ENCODE results near the gene PDE6A.
"Not testable (repeated sequence)": the region's sequence is repeated elsewhere in the genome, so short reads cannot be mapped to it uniquely, and the experiment has no call there.

Gene PDE6A

DNA sequence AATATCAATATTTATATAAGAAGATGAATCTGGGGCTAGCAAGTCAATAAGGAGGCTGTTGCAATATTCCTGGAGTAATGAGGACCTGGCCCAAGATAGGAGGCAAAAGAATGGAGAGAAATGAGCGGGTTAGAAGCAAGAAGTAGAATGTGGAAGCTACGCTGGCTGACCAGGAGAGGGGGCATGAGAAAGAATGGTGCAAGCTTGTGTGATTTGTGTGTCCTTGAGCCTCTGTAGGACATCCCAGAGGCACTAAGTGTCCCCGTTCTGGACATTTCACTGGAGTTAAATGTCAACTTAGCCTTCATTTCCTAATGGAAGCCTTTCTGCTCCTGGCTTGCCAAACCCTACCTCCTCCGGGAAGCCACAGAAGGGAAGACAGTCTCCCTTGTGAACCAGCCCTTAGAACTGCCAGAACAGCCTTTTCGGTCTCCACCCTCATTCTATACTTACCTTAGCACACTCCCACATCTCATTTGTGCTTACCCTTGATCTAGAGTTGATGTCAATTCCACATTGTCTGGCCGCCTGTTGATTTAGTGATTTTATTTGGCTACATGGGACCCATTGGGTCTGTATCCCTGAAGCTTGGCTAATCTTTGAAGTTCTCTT is 6.7 kb upstream of the PDE6A start:
- DNase-seq = no peak

DNA sequence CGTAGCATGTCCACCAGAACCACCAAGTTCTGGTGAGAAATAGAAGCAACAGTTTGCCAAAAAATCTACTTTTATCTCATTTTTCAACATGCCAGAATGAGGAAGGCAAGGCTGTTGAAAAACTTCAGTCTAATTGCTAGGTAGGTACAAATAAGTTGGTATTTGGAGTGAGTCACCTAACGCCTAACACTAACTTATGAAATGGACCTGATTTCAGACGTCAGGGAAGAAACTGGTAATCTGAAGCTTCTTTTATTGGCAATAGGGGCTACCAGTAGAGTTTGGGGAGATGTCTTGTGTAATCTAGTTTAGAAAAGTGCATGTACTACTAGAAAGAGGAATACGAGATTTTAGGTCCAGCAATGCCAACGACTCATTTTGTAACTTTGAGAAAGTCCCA is 4.4 kb upstream of the PDE6A start:
- DNase-seq = no peak

DNA sequence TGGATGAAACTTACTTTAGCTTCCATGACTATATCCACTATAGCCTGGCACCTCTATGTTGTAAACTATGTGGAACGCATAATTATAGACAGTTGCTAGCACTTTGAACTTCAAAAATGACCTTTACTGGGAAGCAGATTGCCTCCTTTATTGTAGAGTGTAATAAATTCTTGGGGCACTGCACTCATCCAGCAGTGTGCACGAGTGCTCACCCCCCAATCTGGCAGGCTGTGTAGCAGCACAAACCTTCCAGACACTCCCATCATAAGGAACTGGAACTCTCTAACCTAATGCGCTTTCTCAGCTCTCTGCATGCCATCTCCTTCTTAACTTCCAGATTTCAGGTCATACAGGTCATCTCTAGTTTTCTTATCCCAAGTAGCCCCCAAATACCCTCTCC is 1.5 kb upstream of the PDE6A start:
- no peak for DNase-seq

- DNase-seq = not testable (repeated sequence)
These were observed 1.2 kb downstream of the PDE6A start for GRCh38 chr5:149943177-149943949.

- DNase-seq = not testable (repeated sequence)
These were observed 1.8 kb downstream of the PDE6A start for GRCh38 chr5:149942741-149943169.

- DNase-seq = no peak
These were observed 2.4 kb downstream of the PDE6A start for GRCh38 chr5:149942199-149942598.

DNA sequence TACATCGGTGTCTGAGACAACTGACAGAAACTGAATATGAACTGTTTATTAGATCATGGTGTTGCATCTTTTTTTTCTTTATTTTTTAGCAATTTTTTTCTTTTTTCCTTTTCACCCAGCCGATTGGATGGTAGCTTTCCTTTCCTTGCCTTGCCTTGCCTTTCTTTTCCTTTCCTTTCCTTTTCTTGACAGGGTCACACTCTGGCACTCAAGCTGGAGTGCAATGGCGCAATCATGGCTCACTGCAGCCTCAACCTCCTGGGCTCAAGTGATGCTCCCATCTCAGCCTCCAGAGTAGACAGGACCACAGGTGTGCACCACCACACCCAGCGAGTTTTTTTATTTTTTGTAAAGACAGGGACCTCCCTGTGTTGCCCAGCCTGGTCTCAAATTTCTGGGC is 2.8 kb downstream of the PDE6A start:
- no peak for DNase-seq

DNA sequence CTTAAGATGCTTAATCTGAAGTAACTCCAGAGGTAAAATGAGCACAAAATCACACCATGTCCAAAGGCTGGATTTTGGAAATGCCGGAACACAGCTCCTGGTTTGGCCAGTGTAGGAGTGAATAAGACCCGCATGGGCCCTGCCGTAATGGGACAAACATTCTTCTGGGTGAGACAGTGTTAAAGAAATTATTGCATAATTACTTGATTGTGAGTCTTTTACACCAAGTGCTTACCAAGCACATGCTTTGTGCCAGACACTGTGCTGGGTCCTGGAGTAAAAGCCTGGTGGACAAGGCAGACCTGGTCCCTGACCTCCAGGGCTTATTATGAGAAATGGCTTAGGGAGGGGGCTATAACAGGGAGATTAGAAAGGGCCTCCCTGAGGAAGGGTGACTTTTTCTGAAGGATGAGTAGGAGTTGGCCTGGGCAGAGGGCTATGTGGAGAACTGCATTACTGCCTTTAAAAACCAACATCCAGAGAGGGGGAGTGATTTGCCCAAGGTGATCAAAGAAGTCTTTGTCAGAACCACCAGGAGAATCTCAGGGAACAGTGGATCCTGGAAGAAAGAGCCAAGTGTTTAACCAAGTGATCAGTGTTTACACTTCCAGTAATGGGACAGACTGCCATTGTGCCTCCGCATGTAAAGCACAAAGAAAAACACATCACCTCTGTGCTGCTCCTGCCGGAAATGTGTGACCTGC is 3.5 kb downstream of the PDE6A start:
- no peak for DNase-seq

DNA sequence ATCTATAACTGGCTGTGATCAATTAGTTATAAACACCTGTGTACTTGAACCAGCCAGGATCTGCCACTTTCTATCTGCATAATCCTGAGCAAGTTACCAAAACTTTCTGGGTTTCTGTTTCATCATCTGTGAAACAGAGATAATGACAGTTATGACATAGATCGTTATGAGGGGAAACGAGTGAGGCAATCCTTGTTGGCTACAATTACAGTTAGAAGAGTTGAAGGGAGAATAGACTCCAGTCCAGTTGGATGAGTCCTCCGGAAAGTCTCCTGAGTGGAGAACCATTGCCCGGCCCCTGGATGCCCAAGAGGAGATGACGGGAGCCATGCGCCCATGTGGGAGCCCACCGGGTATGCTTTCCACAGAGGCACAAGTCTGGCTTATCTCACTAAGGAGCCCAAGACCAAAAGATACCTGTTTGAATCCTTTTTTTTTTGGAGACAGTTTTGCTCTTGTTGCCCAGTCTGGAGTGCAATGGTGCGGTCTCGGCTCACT is 4.5 kb downstream of the PDE6A start:
- DNase-seq = peak; percentile 77

DNA sequence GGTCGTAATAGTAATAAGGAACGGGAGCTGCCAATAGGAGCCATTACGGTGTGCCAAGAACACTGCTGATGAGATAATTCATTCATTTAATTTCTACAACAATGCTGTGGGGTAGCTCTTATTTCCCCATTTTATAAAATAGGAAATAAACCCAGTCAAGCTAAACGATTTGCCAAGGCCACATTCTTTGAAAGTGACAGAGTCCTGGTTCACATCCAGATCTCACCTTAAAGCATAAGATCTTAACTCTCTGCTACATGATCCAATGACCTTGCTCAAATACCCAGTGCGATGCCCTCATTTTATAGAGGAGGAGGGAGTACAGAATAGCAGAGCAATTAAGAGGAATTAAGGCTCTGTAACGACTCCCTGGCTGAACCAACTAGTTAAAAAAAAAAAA is 5.0 kb downstream of the PDE6A start:
- DNase-seq = peak; percentile 38

GRCh38 chr5:149938791-149939358 is 5.7 kb downstream of the PDE6A start:
- peak; percentile 70 for DNase-seq

- DNase-seq = peak; percentile 42
These were observed 6.3 kb downstream of the PDE6A start for GRCh38 chr5:149938279-149938678.

GRCh38 chr5:149937610-149938009 is 7.0 kb downstream of the PDE6A start:
- DNase-seq = peak; percentile 41

DNA sequence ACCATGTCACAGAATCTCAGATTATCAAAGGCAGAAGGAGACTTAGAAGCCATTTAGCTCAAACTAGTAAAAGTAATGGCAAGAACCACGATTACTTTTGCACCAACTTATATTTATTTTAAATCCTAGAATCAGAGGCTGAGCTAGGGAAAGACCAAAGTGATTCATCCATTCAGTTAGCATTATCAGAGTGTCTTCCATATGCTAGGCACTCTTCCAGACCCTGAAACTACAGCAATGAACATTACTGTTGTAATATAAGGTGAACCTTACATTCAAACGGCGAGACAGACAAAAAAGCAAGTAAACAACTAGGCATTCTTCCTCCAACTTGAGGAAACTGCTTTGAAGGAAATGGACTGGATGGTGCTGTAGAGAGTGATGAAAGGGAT is 7.9 kb downstream of the PDE6A start:
- DNase-seq = no peak

DNA sequence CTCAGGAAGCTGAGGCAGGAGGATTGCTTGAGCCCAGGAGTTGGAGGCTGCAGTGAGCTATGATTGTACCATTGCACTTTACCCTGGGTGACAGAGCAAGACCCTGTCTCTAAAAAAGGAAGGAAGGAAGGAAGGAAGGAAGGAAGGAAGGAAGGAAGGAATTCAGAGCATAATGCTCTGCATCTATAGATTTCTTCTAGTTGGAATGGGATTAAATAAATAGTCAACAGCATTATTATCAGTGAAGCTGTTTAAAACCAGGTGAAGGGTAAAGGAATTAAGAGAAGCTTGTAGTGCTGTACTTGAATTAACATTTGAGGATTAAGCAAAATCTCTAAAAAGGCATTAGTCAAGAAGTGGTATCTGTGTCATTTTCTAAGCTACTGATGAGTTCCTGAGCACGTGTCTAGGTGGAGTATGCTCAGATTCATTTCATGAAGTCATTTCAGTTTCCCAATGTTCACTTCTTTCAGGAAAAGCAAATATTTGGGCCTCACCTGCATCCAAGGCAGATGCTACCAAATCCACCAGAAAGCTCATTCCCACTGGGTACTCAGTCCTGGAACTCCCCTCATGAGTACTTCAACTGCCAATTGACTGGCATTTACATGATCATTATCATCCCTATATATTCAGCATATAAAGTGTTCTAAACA is 8.4 kb downstream of the PDE6A start:
- no peak for DNase-seq

DNA sequence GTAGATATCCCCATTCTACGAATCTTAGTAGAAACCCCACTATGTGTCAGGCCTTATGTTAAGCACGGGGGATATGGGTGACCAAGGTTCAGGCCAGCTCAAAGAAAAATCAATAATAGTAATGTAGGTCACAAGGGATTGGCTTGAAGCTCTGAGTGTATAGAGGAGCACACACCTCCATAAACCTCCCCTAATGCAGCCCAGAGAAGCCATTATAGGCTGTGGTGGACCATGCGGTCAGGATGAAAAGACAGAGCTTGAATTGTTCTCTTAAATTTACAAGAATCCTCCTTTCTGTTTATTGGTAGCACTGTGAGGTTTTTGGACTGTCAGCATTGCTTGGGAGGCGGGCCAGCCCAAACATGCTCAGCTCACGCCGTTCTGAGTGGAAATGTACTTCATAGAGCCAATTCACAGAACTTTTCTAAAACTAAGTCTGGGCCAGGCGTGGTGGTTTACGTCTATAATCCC is 9.1 kb downstream of the PDE6A start:
- DNase-seq = no peak

DNA sequence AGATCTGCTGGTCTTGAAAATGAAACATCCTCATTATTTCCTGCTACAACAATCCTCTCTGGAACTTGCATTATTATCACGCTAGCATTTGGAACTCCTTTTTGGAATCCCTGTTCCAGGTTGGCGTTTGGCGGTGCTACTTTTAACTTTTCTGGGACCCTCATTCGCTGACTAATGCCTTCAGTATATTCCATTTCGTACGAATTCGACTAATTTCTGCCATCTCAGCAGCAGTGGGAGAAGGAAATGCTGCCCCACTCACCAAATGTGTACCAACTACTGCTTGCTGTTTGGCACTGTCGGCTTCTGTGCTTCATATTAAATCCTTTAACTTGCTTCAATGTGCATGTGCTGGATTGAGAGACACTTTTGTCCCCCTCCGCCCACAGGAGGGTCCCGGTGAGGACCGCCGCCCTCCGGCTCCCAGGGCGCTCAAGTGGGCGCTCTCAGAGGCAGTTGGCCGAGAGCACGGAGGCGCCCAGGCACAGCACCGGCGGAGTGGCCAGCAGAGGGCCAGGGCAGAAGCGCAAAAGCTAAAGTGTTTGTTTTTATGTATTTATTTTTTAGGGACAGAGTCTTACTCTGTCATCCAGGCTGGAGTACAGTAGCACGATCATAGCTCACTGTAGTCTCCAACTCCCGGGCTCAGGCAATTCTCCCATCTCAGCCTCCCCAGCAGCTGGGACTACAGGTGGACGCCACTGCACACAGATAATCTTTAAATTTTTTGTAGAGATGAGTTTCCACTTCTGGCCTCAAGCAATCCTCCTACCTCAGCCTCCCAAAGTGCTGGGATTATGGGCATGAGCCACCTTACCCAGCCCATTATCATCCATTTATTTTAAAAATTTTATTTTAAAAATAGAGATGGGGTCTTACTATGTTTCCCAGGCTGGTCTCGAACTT is 11.9 kb downstream of the PDE6A start:
- DNase-seq = no peak

DNA sequence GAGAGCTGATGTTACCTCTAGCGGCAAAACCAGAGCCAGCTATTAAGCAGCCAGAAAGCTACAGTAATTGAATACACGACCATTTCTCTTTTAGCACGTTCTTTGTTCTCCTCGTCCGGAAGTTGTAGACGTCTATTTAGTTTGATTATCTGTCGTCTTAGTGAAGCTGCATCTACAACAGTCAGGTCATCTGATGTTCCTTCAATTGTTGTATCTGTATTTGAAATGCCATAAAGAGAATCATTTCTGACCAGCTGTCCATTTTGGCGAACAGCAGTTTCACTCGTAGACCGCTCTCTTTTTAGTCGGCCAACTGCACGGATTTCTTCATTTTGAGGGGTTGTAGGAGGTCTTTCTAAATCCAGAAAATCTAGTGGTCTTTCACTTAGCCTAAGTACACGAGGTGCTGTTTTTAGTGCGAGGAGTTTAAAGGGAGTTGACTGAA is 12.6 kb downstream of the PDE6A start:
- no peak for DNase-seq

- DNase-seq = no peak
These were observed 13.6 kb downstream of the PDE6A start for GRCh38 chr5:149930749-149931574.

- DNase-seq = no peak
These were observed 14.4 kb downstream of the PDE6A start for GRCh38 chr5:149930043-149930748.
